Activated naive CD4-positive, alpha-beta T cell treated with Interleukin-2 at 50 U/mL for 16 hours (primary cell): ENCODE results near the gene PSG11.
"Not testable (repeated sequence)": the region's sequence is repeated elsewhere in the genome, so short reads cannot be mapped to it uniquely, and the experiment has no call there.

Experiments used
- DNase-seq: peaks from one replicate; pipeline ENCODE4 v3.0.0-alpha.2; 2020

The PSG11 gene

DNA sequence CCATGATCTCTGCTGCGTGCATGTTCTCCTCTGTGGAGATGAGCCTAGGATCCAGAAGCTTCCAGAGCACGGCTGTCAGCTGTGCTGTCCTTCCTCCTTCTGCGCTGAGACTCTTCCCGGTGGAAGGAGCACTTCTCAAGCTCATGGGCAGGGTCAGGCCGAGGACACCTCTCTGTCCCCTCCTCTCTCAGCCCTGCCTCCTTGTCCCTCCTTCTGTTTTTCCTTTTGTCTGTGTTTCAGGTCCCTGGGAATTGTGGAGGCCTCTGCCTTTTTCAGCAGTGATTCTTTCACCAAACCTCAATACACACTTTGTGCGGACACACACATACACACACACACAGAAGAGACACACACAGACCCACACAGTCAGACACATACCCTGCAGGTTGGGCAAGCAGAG is at the start of gene PSG11:
Gene PSG11 (minus strand): TSS at position 101 of the 400 bp plus-strand sequence. CDS start 97 bp downstream, at position 4.
- DNase-seq: not testable (repeated sequence)

DNA sequence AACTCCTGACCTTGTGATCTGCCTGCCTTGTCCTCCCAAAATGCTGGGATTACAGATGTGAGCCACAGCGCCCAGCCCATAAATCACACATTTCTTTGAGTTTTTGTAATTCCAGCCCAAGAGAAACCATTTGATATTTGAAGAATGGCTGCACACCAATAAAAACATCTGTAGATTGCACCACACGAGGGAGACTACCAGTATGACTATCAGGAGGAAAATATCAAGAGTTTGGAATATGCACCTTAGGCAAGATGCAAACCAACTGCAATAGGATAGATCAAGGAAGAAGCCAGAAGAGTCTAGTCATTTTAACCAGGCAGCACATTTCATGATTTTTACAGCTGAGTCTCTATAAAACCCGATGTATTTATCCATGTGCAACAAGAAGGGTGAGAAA is 36.1 kb upstream of the PSG11 start:
- DNase-seq: not testable (repeated sequence)

DNA sequence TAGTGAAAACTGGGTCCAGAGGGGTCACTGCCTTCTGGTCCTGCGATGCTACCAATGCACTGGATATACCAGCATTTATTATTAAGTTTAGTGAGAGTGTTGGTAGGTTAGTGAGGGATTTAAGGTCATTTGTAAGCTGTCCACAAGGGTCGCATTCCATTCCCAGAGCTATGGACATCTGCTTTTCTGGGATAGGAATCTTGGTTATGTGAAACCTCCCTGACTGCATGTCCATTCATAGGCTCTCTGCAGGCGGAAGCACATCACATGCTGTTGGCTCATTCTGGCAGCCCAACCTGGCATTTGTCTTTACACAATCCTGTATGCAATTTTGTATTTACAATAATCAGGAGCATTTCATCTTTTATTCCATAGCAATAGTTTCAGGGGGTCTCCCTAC is 35.1 kb upstream of the PSG11 start:
- DNase-seq: not testable (repeated sequence)

GRCh38 chr19:43060254-43060653 is 34.0 kb upstream of the PSG11 start:
- DNase-seq: not testable (repeated sequence)

DNA sequence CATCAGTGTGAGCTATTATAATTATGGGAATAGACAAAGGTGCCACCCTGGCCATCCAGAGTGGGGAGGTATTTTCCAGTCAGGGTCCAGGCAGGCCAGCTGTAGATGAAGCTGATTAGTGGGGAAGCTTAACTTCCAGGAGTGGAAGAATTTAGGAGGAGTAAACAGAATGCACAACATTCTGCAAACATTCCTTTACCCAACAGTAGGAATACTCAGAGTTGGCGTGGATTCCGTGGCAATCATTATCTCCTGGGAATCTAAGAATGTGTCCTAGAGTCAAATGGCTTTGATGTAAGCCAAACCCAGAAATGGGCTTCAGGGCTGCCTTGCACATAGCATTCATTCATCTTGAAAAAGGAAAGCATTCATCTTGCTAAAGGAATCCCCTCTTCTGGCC is 33.2 kb upstream of the PSG11 start:
- not testable (repeated sequence) for DNase-seq

- DNase-seq: not testable (repeated sequence)
Observed at GRCh38 chr19:43058440-43058839, 32.2 kb upstream of the PSG11 start.

GRCh38 chr19:43047966-43048365 is 21.7 kb upstream of the PSG11 start:
- not testable (repeated sequence) for DNase-seq

DNA sequence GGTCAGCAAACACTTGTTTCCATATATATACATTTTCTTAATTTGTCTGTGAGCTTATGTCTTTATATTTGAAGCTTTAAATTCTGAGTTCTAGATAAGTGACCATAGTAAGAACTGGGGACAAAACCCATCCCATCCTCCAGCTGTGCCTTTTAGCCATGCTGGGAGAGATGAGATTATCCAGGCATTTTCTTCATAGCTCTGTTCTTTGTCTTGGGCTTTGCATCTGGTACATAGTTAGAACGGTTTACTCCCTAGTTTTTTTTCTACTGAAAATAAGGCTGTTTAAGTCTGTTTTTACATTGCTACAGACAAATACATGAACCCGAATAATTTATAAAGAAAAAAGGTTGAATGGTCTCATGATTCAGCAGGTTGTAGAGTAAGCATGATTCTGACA is 20.3 kb upstream of the PSG11 start:
- DNase-seq: not testable (repeated sequence)

DNA sequence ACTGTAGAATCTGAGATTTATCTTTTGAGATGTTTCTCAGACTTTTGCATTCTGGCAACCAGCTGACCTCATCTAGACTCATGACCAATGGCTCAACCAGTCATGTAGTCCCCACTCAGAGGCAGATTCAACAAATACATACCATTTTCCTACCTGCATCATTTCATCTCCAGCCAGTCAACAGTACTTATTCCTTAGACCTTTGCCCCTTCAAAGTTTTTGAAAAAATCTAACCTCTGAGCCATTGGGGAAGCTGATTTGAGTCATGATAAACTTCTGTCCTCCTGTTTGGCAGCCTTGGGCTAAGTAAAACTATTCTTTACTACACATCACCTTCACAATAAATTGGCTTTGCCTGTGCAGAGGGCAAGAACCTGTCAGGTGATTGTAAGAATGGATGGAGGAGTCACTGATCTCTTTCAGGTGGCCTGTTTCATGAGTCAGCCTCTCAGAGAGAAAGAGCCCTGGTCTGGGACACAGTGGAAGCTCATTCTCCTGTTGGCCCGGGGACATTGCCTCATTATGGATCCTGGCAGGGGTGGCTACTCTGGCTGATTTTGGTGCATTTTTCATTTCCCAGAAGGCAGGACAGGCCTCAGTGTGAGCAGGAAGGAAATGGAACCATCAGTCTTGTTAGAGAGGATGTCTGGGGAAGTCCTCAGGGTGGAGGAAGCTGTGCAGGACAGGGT is 17.4 kb upstream of the PSG11 start:
- DNase-seq: not testable (repeated sequence)

GRCh38 chr19:43031645-43032044 is 5.4 kb upstream of the PSG11 start:
- not testable (repeated sequence) for DNase-seq

DNA sequence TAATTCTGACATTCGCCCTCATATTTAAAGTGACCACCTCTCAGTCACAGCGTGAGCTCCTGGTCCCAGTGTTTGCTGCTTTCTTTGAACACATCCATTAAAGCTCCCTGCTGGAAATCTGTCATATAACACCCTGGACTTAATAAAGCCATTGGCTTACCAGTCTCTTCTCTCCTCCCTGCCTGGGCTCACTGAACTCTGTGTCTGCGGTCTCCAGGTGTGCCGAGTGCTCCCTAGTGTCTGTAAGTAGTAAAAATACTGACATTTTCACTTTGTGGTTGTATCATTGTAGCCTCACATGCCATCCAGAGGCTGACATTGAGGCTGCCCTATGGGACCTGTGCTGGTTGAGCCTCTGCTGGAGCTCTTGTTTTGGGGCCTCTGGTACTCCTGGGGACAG is 2.6 kb upstream of the PSG11 start:
- DNase-seq: no peak

- DNase-seq: not testable (repeated sequence)
Observed at GRCh38 chr19:43027985-43028384, 1.7 kb upstream of the PSG11 start.

GRCh38 chr19:43027061-43027460 is 792 bp upstream of the PSG11 start:
- not testable (repeated sequence) for DNase-seq

- DNase-seq: not testable (repeated sequence)
Observed at GRCh38 chr19:43022098-43022497, 4.2 kb downstream of the PSG11 start.

- not testable (repeated sequence) for DNase-seq
Observed at GRCh38 chr19:43021629-43022028, 4.6 kb downstream of the PSG11 start.

- DNase-seq: not testable (repeated sequence)
Observed at GRCh38 chr19:43019588-43019987, 6.7 kb downstream of the PSG11 start.

DNA sequence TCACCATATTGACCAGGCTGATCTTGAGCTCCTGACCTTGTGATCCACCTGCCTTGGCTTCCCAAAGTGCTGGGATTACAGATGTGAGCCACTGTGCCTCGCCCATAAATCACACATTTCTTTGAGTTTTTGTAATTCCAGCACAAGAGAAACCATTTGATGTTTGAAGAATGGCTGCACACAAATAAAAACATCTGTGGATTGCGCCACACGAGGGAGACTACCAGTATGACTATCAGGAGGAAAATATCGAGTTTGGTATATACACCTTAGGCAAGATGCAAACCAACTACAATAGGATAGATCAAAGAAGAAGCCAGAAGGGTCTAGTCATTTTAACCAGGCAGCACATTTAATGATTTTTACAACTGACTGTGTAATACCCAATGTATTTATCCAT is 20.4 kb downstream of the PSG11 start:
- not testable (repeated sequence) for DNase-seq

DNA sequence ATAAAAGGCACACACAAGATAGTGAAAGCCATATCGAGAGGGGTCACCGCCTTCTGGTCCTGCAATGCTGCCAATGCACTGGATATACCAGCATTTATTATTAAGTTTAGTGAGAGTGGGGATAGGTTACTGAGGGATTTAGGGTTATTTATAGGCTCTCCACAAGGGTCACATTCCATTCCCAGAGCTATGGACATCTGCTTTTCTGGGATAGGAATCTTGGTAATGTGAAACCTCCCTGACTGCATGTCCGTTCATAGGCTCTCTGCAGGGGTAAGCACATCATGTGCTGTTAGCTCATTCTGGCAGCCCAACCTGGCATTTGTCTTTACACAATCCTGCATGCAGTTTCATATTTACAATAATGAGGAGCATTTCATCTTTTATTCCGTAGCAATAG is 21.4 kb downstream of the PSG11 start:
- DNase-seq: not testable (repeated sequence)

- DNase-seq: not testable (repeated sequence)
Observed at GRCh38 chr19:43003634-43004033, 22.6 kb downstream of the PSG11 start.

- DNase-seq: not testable (repeated sequence)
Observed at GRCh38 chr19:43002948-43003347, 23.3 kb downstream of the PSG11 start.

- not testable (repeated sequence) for DNase-seq
Observed at GRCh38 chr19:42996161-42996560, 30.1 kb downstream of the PSG11 start.

GRCh38 chr19:42992029-42992604 is 34.2 kb downstream of the PSG11 start:
- not testable (repeated sequence) for DNase-seq

- no peak for DNase-seq
Observed at GRCh38 chr19:42989851-42990250, 36.4 kb downstream of the PSG11 start.

- DNase-seq: not testable (repeated sequence)
Observed at GRCh38 chr19:42989186-42989585, 37.1 kb downstream of the PSG11 start.
